Measurements from ENCODE around the gene NOM1. TPM values are rescaled to one million over a fixed set of nuclear protein-coding genes. Genes with fewer than 3 reads are reported as not detected.
"Not testable (repeated sequence)": the region's sequence is repeated elsewhere in the genome, so short reads cannot be mapped to it uniquely, and the experiment has no call there.

Gene NOM1, protein sequence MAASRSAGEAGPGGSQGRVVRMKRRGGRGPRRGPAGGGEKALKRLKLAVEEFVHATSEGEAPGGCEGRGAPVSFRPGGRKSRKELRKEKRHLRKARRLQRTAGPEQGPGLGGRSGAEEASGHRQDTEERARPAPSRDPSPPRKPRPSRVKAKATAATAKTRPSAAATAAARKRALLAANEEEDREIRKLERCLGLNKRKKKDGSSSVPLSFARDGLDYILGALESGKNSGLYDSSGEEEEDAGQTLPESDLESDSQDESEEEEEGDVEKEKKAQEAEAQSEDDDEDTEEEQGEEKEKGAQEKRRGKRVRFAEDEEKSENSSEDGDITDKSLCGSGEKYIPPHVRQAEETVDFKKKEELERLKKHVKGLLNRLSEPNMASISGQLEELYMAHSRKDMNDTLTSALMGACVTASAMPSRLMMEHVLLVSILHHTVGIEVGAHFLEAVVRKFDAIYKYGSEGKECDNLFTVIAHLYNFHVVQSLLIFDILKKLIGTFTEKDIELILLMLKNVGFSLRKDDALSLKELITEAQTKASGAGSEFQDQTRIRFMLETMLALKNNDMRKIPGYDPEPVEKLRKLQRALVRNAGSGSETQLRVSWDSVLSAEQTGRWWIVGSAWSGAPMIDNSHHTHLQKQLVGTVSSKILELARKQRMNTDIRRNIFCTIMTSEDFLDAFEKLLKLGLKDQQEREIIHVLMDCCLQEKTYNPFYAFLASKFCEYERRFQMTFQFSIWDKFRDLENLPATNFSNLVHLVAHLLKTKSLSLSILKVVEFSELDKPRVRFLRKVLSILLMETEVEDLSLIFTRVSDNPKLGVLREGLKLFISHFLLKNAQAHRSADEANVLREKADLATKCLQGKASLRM
- polyA plus RNA-seq (2013, experiment 1 of 2; ENCODE audit: insufficient read length): 15.5 TPM
- 14.1 TPM for polyA plus RNA-seq (2013, experiment 2 of 2; ENCODE audit: insufficient read length)

DNA sequence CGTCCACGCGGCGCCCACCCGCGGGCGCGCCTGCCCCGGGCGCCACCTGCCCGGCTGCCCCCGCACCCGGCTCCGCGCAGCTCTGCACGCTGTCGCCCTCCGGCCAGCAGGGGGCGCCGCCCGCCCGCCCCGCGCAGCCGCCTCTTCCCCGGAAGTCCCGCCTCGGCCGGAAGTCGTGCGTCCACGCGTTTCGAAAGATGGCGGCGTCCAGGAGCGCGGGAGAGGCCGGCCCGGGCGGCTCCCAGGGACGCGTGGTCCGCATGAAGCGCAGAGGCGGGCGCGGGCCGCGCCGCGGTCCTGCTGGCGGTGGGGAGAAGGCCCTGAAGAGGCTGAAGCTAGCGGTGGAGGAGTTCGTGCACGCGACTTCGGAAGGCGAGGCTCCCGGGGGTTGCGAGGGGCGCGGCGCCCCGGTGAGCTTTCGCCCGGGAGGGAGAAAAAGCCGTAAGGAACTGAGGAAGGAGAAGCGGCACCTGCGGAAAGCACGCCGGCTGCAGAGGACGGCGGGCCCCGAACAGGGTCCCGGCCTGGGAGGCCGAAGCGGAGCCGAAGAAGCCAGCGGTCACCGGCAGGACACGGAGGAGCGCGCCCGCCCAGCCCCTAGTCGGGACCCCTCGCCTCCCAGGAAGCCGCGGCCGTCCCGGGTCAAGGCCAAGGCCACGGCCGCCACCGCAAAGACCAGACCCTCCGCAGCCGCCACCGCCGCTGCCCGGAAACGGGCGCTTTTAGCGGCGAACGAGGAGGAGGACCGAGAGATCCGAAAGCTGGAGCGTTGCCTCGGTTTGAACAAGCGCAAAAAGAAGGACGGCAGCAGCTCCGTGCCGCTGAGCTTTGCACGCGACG, at the start of gene NOM1:
Gene NOM1, plus strand, starts transcription at position 172 of the 840 bp plus-strand sequence. Its CDS starts 26 bp downstream, at position 198.
- DNase-seq: peak; percentile 84

DNA sequence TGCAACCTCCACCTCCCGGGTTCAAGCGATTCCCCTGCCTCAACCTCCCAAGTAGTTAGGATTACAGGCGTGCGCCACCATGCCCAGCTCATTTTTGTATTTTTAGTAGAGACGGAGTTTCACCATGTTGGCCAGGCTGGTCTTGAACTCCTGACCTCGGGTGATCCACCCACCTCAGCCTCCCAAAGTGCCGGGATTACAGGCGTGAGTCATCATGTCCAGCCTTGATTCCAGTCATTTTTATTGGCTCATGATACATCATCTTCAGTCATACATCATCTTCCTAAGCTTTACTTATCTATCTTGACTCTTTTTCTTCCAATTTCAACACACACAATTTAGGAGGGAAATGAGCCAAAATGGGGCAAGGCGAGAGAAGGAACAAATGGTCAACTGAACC, 49.4 kb upstream of the NOM1 start:
- DNase-seq: not testable (repeated sequence)

DNA sequence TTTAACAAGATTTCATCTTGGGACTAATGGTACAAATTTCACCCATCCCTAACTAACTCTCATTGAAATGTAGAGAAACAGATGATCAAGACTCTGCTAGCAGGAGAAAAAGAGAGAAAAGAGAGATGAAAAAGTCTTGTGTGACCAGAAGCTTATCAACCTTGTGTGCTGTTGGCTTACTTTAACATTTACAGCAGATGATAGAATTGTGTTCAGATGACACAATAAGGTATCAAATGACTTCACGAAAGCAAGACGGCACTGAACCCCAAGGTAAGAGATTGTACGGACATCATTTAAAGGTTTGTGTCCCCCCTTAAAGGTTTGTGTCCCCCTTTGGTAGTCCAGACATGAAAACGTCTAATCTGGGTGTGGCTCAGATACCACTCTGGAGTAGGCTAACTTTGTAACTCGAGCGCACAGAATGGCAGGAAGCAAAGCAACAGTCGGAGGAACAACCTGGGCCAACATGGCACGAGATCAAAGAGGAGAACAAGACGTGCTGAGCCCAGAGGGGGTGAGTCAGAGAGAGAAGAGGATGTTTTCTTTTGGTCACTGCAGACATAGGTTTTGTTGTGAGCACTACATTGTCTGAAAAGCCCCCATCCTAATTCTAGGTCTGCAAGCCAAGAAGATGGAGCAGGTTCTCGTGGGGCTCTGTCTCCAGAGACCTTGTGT, 46.1 kb upstream of the NOM1 start:
- peak; percentile 14 for DNase-seq

DNA sequence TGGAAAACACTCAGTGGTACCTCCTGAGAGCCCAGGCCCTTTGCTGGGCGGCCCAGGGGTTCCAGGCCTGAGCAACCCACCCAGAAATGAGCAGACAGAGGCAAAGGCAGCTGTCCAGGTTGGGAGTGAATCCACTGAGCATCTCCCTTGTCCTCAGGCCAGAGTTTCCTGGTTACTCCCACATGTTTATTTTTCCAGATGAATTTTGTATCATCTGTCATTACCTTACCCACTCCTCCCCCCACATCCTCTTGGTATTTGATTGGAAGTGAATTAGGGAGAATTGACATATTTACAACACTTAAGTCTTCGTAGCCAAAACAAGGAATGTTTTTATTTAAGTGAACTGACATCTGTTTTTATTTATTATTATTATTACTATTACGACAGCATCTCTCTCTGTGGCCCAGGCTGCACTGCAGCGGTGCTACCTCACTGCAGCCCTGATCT, 43.3 kb upstream of the NOM1 start:
- DNase-seq: no peak

DNA sequence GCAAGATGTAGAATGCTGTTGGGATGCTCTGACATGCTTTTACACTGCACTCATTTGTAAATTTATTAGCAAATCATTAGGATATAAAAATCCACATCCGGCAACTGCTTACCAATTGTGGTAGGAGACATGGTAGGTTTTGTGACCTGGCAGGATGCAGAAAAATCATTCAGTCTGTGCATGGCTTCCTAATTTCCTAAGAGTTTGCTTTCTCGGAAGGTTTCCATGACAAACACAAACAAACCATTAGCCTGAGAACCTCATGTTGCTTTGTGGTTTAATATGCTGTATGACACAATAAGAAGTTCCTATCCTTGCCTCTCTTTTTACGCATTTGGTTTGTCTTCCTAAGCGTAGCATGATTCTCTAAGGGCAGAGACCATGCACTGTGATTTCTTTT, 41.9 kb upstream of the NOM1 start:
- peak; percentile 13 for DNase-seq

DNA sequence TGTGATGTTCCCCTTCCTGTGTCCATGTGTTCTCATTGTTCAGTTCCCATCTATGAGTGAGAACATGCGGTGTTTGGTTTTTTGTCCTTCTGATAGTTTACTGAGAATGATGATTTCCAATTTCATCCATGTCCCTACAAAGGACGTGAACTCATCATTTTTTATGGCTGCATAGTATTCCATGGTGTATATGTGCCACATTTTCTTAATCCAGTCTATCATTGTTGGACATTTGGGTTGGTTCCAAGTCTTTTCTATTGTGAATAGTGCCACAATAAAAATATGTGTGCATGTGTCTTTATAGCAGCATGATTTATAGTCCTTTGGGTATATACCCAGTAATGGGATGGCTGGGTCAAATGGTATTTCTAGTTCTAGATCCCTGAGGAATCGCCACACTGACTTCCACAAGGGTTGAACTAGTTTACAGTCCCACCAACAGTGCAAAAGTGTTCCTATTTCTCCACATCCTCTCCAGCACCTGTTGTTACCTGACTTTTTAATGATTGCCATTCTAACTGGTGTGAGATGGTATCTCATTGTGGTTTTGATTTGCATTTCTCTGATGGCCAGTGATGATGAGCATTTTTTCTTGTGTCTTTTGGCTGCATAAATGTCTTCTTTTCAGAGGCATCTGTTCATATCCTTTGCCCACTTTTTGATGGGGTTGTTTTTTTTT, 39.8 kb upstream of the NOM1 start:
- not testable (repeated sequence) for DNase-seq

DNA sequence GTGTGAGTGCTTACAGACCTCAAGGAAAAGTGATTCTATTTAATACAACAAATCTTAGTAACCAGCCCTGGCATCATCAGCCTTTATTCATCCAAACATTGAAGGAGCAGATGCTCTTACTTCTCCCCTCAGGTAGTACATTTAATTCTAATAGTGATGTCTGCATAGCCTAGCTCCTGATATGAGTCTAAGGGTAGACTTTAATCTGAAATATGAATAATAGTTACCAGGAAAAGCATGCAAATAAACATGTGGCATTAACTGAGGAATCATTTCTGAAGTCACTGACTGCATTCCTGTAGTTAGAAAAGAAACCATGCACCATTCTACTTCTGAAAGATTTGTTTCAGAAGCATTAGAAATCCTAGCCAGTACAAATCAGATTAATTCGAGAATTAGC, 30.9 kb upstream of the NOM1 start:
- DNase-seq: no peak

DNA sequence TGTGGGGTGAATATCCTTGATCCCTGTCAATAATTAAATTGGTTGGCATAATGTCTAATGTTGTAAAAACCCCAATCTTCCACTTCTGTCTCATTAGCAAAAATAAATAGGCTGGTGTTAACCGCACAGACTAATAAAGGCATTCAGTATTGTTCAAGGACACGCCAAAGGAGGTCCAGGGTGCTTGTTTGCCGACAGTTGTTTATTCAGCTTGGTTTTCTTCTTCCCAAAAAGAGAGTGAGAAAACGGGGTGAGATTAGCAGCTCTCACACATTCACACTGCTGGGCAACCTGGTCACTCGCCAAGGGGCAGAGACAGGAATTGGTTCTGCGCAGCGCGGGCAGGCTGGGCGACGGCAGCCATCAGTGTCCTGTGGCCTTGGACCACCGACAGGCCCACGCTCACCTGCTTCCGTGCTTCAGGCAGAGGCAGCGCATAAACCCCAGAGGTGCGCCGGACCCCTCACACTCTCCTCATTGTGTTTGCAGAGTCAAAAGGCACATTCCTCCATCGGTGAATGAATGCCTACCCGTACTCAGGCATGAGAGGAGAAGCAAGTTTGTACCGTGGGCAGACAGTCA, 30.3 kb upstream of the NOM1 start:
- DNase-seq: no peak

DNA sequence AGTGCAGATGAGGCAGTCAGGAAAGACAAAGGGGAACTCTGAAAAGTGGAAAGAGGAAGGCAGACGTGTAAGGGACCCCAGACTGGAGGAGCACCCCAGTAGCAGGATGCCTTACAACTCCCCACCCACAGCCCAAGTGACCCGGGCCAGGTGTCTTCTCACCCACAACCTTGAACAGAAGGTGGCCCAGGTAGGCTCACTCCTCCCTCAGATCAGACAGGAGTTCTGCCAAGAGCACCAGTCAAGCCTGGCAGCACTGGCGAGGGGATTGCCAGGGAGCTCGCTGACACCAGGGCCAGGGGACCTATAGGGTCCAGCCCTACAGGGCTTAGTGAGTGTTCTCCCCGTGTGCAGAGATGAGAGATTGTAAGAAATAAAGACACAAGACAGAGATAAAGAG, 29.4 kb upstream of the NOM1 start:
- DNase-seq: no peak

DNA sequence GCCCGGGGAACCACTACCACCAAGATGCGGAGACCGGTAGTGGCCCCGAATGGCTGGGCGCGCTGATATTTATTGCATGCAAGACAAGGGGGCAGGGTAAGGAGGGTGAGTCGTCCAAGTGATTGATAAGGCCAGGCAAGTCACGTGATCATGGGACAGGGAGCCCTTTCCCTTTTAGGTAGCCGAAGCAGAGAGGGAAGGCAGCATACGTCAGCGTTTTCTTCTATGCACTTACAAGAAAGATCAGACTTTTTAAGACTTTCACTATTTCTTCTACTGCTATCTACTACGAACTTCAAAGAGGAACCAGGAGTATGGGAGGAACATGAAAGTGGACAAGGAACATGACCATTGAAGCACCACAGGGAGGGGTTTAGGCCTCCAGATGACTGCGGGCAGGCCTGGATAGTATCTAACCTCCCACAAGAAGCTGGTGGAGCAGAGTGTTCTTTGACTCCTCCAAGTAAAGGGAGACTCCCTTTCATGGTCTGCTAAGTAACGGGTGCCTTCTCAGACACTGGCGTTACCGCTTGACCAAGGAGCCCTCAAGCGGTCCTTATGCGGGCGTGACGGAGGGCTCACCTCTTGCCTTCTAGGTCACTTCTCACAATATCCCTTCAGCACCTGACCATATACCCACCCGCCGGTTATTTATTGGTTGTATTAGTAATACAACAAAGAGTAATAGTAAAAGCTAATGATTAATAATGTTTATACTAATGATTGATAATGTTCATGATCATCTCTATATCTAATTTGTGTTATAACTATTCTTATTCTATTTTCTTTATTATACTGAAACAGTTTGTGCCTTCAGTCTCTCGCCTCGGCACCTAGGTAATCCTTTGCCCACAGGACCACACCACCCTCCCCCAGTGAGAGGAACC, 28.8 kb upstream of the NOM1 start:
- DNase-seq: not testable (repeated sequence)

DNA sequence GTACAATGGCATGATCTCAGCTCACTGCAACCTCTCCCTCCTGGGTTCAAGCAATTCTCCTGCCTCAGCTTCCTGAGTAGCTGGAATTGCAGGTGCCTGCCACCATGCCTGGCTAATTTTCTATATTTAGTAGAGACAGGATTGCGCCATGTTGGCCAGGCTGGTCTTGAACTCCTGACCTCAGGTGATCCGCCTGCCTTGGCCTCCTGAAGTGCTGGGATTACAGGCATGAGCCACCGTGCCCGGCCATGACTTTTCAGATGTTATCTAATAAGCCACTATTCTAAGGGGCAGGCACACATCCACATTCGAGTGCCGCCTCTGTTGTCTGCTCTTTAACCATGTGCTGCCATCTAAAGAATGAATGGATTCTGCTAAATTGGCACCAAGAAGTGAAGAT, 27.2 kb upstream of the NOM1 start:
- DNase-seq: not testable (repeated sequence)

DNA sequence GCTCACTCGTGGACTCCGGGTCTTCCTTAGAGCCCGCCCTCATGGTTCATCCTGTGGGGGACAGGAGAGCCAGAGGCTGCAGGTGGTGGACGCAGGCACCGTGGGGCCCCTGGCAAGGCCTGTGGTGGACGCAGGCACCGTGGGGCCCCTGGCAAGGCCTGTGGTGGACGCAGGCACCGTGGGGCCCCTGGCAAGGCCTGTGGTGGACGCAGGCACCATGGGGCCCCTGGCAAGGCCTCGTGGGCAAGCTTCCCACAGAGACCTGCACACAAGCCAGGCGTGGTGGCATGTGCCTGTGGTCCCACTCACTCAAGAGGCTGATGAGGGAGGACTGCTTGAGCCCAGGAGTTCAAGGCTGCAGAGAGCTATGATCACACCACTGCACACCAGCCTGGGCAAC, 23.7 kb upstream of the NOM1 start:
- DNase-seq: not testable (repeated sequence)

DNA sequence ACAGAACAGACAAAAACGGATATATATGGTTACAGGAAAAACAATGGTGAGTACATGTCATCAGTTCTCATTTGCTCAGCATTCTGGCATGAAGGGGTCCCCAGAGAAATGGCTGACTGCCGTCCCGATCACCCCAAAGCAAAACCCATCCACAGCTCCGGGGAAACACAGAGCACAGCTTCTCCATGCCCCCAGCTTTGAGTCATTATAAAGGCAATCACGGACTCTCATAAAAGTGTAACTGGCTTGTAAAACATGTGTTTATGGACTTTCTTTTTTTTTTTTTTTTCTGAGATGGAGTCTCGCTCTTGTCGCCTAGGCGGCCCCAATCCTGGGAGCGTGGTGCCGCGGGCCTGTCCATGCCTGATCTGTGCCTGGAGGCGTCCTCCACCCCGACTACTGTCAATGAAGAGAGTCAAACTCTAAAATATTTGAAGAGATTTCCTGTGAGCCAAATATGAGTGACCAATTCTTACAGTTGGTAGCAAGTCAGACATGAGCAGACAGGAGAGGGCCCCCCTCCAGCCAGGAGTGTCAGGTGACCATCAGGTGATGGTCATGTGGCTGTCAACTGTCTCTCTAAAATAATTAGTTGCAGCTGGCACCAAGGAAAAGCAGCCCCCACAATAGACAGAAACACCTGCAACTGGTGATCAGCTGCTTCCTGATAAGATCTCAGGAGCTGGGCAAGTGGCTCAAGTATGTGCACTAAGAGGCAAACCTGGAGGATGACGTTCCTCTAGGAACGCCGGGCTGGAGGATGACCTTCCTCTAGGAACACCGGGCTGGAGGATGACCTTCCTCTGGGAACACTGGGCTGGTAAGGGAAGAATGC, 21.7 kb upstream of the NOM1 start:
- DNase-seq: no peak

DNA sequence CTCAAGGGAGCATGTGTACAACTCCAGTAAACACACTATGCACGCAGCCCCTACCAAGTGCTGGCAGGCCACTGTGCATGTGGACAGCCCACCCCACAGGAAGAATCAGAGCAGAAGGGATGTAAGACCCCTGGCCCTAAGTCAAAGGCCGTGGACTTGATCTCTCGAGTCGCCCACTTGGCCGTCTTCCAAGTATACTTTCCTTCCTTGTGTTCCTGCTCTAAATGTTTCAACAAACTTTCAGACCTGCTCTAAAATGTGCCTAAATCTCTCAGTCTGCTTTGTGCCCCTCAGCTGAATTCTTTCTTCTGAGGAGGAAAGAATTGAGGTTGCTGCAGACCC, 21.1 kb upstream of the NOM1 start:
- no peak for DNase-seq

DNA sequence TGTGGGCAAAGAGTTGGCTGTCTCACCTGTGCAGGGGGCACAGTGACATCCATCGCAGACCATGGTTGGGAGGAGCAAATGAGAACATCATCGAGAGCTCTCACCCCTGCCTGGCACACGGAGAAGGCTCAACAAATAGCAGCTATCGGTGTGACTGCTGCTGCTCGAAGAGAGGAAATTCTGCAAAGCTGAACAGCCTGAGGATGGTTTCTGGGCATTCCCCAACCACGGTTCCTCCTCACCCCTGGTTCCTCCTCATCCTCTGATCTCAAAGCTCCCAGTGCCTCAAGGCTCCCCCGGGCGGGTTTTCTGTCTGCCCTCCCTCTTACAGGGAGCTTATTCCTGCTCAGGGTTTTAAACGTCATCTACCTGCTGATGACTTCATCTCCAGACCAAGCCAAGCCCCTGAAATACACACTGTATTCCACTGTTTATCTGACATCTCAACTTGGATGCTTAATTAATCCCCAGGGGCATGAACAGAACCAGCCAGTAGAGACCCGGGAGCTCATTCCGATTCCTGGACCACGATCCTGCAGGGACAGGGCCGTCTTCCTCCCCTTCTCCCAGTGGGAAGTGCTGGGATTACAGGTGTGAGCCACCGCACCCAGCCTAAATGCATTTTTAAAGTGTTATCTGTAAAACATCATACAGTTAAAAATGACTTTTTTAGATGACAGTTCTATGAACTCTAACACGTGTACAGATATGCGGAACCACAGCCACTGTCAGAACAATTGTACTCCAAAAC, 19.5 kb upstream of the NOM1 start:
- DNase-seq: no peak

DNA sequence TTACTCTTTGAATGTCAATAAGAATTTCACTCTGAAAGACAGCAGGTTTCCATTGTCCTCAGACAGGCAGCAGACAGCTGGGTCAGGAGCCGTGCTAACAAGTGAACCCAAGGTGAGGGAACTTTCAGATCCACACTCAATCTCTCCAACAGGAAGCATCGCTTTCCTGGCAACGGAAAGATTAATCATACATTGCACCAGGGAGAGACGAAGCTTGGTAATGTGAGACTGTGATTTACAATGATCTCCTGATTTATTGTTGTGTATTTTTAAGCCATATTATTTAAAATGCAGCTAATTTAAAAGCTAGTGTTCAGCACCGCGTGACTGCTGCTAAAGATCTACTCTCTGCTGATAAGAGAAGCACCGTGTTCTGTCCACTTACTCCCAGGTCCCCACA, 17.5 kb upstream of the NOM1 start:
- no peak for DNase-seq

DNA sequence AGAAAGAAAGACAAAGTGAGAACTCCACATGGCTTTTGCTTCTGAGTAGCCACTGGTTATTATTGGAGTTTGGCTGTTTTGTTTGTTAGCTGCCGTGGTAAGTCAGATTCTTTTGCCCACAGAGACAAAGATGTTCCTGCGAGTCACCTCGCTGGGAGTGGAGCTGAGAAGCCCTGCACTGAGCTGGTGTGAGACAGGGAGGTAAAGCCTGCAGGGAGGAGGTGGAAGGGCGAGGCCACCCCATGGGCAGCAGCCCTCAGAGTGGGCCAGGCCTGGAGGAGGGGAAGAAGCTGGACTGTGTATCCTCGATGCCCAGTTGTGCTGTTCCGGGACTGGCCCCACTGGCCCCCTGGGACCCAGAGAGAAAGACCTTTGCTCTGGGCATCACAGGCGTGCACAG, 14.3 kb upstream of the NOM1 start:
- DNase-seq: no peak

DNA sequence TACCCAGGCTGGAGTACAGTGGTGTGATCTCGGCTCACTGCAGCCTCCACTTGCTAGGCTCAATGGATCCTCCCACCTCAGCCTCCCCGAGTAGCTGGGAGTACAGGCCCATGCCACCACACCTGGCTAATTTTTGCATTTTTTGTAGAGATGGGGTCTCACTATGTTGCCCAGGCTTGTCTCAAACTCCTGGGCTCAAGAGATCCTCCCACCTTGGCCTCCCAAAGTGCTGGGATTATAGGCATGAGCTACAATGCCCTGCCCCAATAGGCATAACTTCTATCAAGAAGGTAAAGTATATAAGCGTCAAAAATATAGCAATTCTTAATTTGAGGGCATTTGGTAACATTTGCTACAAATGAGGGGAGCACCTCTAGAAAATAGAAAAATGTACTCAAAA, 12.7 kb upstream of the NOM1 start:
- not testable (repeated sequence) for DNase-seq
